Uterus (tissue), 4 donors: ENCODE results near the gene AUTS2. TPM values are rescaled to one million over a fixed set of nuclear protein-coding genes. Genes with fewer than 3 reads are reported as not detected.

ENCODE experiments used
- DNase-seq, 2 donors: peaks; one replicate each; pipeline ENCODE4 v3.0.0-alpha.2; 2019 to 2020
- H3K27ac ChIP-seq, 2 donors: fragments of 200-600 bp; sonication (generic); 1 replicate in 1 of 2; 2 replicates in 1 of 2; pipeline ENCODE4 v1.5.1; 2016 to 2018
- H3K27me3 ChIP-seq, 2 donors: fragments of 200-600 bp; sonication (generic); one replicate each; pipeline ENCODE4 v1.5.1; 2018 to 2019; ENCODE audit warnings: control low read depth in 1 of 2
- H3K36me3 ChIP-seq, 2 donors: fragments of 200-600 bp; sonication (generic); one replicate each; pipeline ENCODE4 v1.5.1; 2019; ENCODE audit warnings: control low read depth in 1 of 2
- H3K4me1 ChIP-seq, 2 donors: fragments of 200-600 bp; sonication (generic); one replicate each; pipeline ENCODE4 v1.5.1; 2018 to 2019; ENCODE audit warnings: control low read depth in 1 of 2
- H3K4me3 ChIP-seq, 2 donors: fragments of 200-600 bp; sonication (generic); 1 replicate in 1 of 2; 2 replicates in 1 of 2; pipeline ENCODE4 v1.5.1; 2018 to 2019; ENCODE audit warnings: mild to moderate bottlenecking in 1 of 2
- H3K9me3 ChIP-seq, 2 donors: fragments of 200-600 bp; sonication (generic); one replicate each; pipeline ENCODE4 v1.5.1; 2019; ENCODE audit warnings: control low read depth in 1 of 2
- POLR2A ChIP-seq, 2 donors: fragments of 450-650 bp; IDR thresholded peaks; one replicate each; pipeline ENCODE4 v1.6.1; 2016; ENCODE audit warnings: antibody characterized with exemption in 2 of 2, mild to moderate bottlenecking in 1 of 2, moderate library complexity in 1 of 2
- intact Hi-C: fragments of 100-400 bp; cut with DNase I; formaldehyde crosslinking; loops from one replicate; pipeline ENCODE4 v1.15.1; 2023; ENCODE audit warnings: low total_unique reads
- total RNA-seq, 4 donors: library from RNA; depleted of rRNA in 3 of 4; stranded (reverse); fragments of >200 nt in 3 of 4; gene quantifications; one replicate each; pipeline versions ENCODE4 v1.1.0 to v1.2.4, GENCODE V29; 2014 to 2023
- TF ChIP-seq, protein P1 (sequence below), 4 experiments: fragments of 200-600 bp in 2 of 4; fragments of 450-650 bp in 2 of 4; sonication (generic) in 2 of 4; IDR thresholded peaks; one replicate each; pipeline ENCODE4 v1.5.1; 2016 to 2019; ENCODE audit warnings: antibody characterized with exemption in 4 of 4, mild to moderate bottlenecking in 2 of 4, moderate library complexity in 1 of 4
- donor health status: DM: yes; HTN: yes; CAD: no.

The AUTS2 gene
- total RNA-seq, 4 donors from 2014 or later: 10.5 to 58.2 (median 30.0) TPM

DNA sequence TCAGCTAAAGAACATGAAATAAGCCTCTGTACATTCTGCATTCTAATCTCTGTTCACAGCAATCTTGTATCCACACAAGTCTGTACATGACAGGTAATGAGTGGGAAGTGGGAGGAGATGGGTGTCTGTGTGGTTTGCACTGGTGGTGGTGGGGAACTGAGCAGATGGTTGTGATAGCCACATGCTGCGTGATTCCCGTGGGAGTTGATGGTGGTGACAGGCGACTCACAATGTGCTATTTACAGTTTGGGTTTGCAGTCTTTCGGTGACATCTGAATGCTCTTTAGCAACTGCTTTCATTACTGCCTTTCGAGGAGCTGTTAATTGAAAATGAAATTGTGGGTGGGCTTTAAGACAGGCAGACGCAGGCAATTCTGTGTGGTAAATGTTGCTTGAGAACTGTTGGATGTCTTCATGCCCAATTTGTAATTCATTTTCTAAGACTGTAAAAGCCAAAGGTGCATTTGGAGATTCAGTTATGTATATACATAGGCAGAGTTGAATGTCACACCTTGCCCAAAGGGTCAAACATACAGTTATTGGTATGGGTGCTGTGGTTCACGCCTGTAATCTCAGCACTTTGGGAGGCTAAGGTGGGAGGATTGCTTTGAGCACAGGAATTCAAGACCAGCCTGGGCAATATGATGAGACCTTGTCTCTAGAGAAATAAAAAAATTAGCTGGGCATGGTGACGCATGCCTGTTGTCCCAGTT lies 308.2 kb downstream of the AUTS2 start:
- intact Hi-C loops: no loop called here
- Histone ChIP-seq H3K9me3 (no peaks in the 10 kb centered on the region), H3K4me3 (no peak overlapping the region), H3K27me3 (no peaks in the 10 kb centered on the region), H3K36me3 (no peaks in the 10 kb centered on the region), H3K27ac (no peak overlapping the region), H3K4me1 (no peaks in the 10 kb centered on the region)
- no peak for DNase-seq
- TF ChIP-seq, protein P1, sequence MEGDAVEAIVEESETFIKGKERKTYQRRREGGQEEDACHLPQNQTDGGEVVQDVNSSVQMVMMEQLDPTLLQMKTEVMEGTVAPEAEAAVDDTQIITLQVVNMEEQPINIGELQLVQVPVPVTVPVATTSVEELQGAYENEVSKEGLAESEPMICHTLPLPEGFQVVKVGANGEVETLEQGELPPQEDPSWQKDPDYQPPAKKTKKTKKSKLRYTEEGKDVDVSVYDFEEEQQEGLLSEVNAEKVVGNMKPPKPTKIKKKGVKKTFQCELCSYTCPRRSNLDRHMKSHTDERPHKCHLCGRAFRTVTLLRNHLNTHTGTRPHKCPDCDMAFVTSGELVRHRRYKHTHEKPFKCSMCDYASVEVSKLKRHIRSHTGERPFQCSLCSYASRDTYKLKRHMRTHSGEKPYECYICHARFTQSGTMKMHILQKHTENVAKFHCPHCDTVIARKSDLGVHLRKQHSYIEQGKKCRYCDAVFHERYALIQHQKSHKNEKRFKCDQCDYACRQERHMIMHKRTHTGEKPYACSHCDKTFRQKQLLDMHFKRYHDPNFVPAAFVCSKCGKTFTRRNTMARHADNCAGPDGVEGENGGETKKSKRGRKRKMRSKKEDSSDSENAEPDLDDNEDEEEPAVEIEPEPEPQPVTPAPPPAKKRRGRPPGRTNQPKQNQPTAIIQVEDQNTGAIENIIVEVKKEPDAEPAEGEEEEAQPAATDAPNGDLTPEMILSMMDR (IDR thresholded peaks at IDR 0.05): no peak
- no peak for TF ChIP-seq POLR2A (IDR thresholded peaks at IDR 0.05)

DNA sequence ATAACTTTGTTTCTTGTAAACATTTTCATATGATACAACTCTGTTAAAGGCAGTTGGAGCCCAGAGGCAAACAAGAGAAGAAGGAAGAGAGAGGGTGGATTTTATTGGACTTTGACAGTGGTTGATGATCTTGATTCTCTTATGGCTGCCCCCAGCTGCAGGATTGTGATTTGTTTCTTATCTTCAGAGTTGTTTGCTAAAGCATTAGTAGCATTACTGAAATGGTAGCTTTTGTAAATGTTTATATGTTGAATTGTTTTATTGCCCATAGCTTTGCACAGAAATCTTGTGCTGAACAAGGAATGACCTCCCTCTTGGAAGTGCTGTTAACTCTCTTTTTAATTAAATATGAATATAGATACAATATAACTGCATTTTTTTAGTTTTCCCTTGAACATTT lies 309.4 kb downstream of the AUTS2 start:
- Histone ChIP-seq H3K4me3 (no peak overlapping the region), H3K4me1 (no peaks in the 10 kb centered on the region), H3K9me3 (no peaks in the 10 kb centered on the region), H3K27ac (no peak overlapping the region), H3K27me3 (no peaks in the 10 kb centered on the region), H3K36me3 (no peaks in the 10 kb centered on the region)
- intact Hi-C loops: no loop called here
- no peak for DNase-seq
- TF ChIP-seq, protein P1 (IDR thresholded peaks at IDR 0.05): no peak
- TF ChIP-seq POLR2A (IDR thresholded peaks at IDR 0.05): no peak

DNA sequence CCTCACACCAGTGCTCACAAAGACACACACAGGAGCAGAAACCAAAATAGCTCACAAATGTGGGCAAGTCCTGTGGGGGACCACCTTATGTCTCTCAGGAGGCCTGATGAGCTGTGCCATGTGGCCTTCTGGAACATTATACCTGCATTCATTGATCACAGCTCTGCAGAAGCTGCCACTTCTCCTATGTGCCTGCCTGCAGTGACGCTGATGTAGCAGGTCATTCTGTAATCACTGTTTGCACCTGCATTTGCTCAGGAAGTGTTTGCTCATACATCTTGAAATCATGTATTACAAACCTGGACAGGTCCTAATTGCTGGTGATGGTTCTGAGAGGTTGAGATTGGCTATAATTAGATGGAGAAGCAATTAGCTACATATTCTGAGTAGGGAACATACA lies 310.2 kb downstream of the AUTS2 start:
- no peaks in the 10 kb centered on the region for H3K27me3 ChIP-seq
- TF ChIP-seq POLR2A (IDR thresholded peaks at IDR 0.05): no peak
- TF ChIP-seq, protein P1 (IDR thresholded peaks at IDR 0.05): no peak
- H3K36me3 ChIP-seq: no peaks in the 10 kb centered on the region

DNA sequence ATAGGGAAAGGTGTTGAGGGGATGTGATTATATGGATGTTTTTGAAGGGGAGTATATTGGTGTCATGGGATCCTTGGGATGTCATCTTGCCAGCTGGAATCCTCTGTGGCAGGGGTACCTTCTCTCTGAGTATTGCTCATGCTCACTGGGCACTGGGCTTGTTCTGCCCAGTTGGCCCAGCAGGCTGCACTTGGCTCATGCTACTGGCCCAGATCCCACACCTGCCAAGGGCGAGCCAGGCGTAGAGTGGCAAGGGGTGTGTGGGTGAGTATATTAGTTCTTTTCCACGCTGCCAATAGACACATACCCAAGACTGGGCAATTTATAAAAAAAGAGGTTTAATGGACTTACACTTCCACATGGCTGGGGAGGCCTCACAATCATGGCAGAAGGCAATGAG lies 311.9 kb downstream of the AUTS2 start:
- intact Hi-C loops: no loop called here
- no peak for DNase-seq
- no peaks in the 10 kb centered on the region for H3K36me3 ChIP-seq
- no peaks in the 10 kb centered on the region for H3K4me1 ChIP-seq
- H3K9me3 ChIP-seq: no peaks in the 10 kb centered on the region
- H3K27me3 ChIP-seq: no peaks in the 10 kb centered on the region
- H3K4me3 ChIP-seq: no peak overlapping the region
- no peak for TF ChIP-seq POLR2A (IDR thresholded peaks at IDR 0.05)
- TF ChIP-seq, protein P1 (IDR thresholded peaks at IDR 0.05): no peak
- no peak overlapping the region for H3K27ac ChIP-seq

More for the DNA sequence above, 310.2 kb downstream of the AUTS2 start:
- no peaks in the 10 kb centered on the region for H3K9me3 ChIP-seq
- H3K4me3 ChIP-seq: no peak overlapping the region
- no peaks in the 10 kb centered on the region for H3K4me1 ChIP-seq
- no peak for DNase-seq
- intact Hi-C loops: no loop called here
- no peak overlapping the region for H3K27ac ChIP-seq

DNA sequence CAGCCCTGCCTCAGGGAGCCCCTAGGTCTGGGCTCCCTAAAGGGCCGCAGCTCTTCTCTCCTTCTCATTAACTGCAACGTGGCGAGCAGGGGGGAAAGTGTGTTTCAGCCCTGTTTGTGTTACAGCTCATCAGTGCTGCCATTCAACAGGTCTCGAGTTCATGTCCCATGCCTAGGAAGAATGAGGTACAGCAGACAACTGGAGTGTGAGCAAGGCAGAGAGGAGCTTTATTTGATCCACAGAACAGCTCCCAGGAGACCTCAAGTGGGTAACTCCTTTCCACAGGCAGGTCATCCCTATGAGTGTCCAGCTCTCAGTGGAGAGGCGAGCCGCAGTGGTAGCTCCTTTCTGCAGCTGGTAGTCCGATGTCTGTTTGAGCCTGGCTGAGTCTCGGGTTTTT lies 313.1 kb downstream of the AUTS2 start:
- Histone ChIP-seq H3K27ac (no peak overlapping the region), H3K4me3 (no peak overlapping the region), H3K9me3 (no peaks in the 10 kb centered on the region), H3K36me3 (no peaks in the 10 kb centered on the region), H3K27me3 (no peaks in the 10 kb centered on the region), H3K4me1 (no peaks in the 10 kb centered on the region)
- intact Hi-C loops: no loop called here
- no peak for TF ChIP-seq POLR2A (IDR thresholded peaks at IDR 0.05)
- TF ChIP-seq, protein P1 (IDR thresholded peaks at IDR 0.05): no peak
- no peak for DNase-seq
